Measurements from ENCODE around the gene UBXN2A.
"Not testable (repeated sequence)": the region's sequence is repeated elsewhere in the genome, so short reads cannot be mapped to it uniquely, and the experiment has no call there.

Gene UBXN2A

DNA sequence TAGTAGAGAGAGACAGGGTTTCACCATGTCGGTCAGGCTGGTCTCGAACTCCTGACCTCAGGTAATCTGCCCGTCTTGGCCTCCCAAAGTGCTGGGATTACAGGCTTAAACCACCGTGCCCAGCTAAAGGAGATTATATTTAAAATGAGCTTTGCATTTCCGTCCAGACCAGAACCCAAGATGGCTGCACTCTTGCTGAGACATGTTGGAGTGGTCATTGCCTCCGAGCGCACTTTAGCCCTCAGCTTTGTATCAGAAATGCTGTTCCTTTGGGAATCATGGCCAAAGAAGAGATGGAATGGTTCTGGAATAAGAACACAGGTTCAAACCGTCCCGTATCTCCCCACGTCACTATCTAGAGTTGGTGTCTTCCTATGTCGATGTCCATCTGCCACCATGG, 3.4 kb downstream of the UBXN2A start:
- DNase-seq, result no peak

DNA sequence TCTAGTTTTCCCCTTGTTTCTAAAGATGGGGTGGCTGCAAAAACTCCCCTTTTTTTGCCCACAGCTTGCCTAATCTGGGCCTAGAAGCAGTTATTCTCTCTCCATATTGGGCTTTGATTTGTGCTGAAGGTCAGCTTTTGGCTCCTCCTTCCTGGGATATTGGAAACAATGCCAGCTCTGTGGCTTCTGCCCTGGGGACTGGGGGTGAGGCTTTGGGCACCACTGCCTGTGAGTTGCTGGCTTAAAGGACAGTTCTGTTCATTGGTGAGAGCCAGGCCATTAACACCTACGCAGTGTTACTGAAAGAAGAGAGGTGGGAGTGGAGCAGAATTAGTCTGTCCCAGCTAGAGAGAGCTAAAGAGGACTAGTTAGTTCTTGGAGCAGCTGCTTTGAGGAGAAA, 4.3 kb downstream of the UBXN2A start:
- peak in 1 of 2 donors; percentile 72 for DNase-seq

GRCh38 chr2:23944976-23945375, 4.7 kb downstream of the UBXN2A start:
- no peak for DNase-seq

GRCh38 chr2:23947350-23947749, 7.1 kb downstream of the UBXN2A start:
- no peak for DNase-seq

GRCh38 chr2:23952558-23952957, 12.3 kb downstream of the UBXN2A start:
- DNase-seq, result not testable (repeated sequence)

DNA sequence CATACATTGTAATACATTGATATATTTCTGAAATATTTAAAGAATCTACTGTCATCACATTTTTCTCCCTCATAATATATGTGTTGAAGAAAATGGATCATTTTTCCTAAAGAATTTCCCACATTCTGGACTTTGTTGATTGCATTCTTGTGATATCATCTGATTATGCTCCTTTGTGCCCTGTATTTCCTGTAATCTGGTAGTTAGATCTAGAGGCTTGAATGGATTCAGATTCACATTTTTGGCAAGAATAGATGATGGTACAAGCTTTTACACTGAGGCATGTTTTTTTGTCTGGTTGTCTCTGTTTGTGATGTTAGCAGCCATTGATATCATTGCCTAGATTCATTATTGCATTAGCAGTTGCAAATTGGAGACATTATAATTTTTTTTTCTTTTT, 13.4 kb downstream of the UBXN2A start:
- no peak for DNase-seq

GRCh38 chr2:23954325-23955014, 14.2 kb downstream of the UBXN2A start:
- no peak for DNase-seq

DNA sequence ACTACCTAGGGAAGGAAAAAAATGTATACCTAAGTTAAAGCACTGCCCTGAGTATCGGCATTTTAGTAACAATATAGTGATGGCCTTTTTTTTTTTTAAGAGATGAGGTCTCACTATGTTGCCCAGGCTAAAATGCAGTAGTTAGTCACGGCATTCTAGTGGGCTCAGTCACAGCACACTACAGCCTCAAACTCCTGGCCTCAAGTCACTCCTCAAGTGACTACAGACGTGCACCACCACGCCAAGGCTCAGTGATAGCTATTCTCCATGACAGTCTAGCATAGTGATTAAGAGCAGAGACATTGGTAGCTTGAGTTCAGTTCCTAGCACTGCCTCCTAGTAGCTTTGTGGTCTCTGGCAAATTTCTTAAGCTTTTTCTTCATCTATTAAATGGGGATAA, 27.6 kb downstream of the UBXN2A start:
- DNase-seq, result no peak

DNA sequence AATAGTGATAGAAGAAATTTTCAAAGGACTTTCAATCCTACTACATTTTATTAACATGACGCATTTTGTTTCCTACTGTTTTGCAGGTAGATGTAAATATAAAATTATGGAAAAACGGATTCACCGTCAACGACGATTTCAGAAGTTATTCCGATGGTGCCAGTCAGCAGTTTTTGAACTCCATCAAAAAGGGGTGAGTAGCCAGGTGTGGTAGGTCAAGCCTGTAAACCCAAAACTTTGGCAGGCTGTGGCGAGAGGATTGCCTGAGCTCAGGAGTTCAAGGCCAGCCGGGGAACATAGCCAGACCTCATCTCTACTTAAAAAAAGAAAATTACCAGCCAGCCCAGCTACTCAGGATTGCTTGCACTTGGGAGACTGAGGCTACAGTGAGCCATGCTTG, 36.6 kb downstream of the UBXN2A start:
- no peak for DNase-seq

DNA sequence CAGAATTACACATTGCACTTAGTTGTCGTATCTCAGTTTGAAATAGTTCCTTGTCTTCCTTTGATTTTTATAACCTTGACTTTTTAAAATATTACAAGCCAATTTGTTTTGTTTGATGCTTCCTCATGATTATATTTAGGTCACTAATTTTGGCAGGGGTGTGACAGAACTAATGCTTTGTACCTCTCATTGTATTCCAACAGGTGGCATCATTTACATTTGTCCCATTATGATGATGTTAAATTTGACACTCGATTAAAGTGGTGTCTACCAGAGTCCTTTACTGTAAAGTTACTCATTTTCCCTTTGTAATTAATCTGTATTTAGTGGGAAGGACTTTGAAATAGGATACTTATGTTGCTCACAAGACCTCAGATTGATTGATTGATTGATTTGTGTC, 48.1 kb downstream of the UBXN2A start:
- peak; percentile 3 to 4 for DNase-seq

DNA sequence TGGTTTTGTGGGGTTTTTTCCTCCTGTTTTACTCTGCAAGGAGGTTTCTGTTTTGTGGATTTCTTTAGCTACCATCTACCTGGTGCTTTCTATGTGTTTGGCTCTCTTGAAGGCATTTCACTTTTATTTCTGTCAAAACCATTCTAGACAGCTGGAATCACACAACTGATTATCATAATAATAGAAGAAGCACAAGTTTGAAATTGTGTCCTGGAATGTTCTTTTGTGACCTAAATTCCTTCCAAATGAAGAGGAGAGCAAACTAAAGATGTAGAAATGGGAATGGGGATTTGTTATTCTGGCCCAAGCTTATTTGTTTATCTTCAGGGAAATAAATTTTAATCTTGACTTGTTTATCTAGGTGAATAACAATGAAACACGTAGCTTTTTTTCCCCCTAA, 52.7 kb downstream of the UBXN2A start:
- DNase-seq, result no peak

DNA sequence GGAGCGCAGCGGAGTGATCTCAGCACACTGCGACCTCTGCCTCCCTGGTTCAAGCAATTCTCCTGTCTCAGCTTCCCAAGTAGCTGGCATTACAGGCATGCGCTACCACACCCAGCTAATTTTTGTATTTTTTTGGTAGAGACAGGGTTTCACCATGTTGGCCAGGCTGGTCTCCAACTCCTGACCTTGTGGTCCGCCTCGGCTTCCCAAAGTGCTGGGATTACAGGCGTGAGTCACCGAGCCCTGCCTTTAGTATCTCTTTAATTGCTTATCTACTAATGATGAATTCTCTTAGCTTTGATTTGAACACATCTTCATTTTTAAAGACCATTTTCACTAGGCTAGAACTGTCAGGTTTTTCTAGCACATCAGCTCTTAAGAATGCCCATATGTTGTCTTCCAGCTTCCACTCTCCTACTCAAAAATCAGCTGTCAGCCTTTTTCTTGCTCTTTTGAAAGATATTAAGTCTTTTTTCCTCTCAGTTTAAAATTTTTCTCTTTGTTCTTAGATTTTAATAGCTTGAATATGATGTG, 53.5 kb downstream of the UBXN2A start:
- DNase-seq, result no peak

DNA sequence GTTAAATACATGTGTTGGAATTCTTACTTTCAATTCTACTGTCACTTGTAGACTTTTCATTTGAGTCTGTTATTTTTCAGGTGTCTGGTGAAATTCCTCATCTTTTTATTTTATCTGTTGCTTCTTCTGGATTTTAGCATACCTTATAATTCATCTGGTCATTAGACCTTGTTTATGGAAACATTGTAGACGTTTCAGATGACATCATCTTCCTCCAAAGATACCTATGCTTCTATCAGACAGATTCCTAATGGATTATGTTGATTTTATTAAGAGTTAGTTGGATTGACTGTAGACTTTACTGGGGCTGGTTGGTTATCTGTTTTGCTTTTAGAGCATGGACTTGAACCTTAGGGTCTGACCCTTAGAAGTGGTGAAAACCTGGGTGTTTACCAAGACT, 54.3 kb downstream of the UBXN2A start:
- DNase-seq, result no peak

GRCh38 chr2:24007693-24008092, 67.4 kb downstream of the UBXN2A start:
- no peak for DNase-seq

DNA sequence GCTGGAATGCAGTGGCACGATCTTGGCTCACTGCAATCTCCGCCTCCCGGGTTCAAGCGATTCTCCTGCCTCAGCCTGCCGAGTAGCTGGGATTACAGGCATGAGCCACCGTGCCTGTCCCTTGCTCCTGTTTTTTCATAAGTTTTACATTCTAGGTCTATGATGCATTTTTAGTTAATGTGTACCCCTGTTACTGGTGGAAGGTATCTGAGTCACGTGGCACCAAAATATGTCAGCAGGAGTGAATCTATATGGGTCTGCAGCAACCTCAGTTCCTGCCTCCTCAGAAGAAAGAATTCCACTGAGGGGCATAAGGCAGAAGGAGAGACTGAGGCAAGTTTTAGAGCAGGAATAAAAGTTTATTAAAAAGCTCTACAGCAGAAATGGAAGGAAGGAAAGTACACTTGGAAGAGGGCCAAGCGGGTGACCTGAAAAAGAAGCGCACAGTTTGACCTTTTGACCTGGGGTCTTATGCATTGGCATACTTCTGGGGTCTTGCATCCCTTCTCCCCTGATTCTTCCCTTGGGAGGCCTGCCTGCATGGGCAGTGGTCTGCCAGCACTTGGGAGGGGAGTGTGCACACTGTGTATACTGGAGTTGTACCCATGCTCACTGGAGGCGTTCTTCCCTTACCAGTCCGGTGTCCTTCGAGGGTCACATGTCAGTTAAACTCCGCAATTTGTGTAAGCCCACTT, 68.6 kb downstream of the UBXN2A start:
- DNase-seq, result no peak

DNA sequence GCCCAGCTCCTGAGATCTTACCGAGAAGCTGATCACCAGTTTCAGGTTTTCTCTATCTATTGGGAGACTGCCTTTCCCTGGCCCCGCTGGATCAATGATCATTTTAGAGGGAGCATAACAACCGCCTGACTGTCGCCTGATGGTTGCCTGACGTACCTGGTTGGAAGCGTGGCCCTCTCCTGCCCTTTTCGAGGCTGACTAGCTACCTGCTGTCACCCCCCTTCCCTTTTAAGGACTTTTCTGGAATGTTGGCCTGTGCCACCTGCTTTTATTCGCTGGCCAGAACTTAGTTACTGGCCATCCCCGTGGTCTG, 69.1 kb downstream of the UBXN2A start:
- DNase-seq, result no peak

GRCh38 chr2:24009680-24010476, 69.6 kb downstream of the UBXN2A start, which contains the start of gene MFSD2B:
MFSD2B (plus strand) TSS chr2:24010085; CDS start chr2:24010097, 12 bp downstream.
- DNase-seq, result no peak

- no peak for DNase-seq
Observed at GRCh38 chr2:24010477-24011249, 70.4 kb downstream of the UBXN2A start.

GRCh38 chr2:24011250-24012104, 71.2 kb downstream of the UBXN2A start:
- DNase-seq, result no peak

- peak; percentile 4 to 24 for DNase-seq
Observed at GRCh38 chr2:24012521-24013188, 72.4 kb downstream of the UBXN2A start.

- DNase-seq, result not testable (repeated sequence)
Observed at GRCh38 chr2:24014902-24015301, 74.6 kb downstream of the UBXN2A start.

Measured in inflammatory macrophage treated with lipopolysaccharide for 1 hour (primary cell).